ENCODE measurements around the gene HIF3A. TPM values are rescaled to one million over a fixed set of nuclear protein-coding genes. Genes with fewer than 3 reads are reported as not detected.
"Not testable (repeated sequence)": the region's sequence is repeated elsewhere in the genome, so short reads cannot be mapped to it uniquely, and the experiment has no call there.

The HIF3A gene
- total RNA-seq (2014; rRNA removed; shearing (Covaris generic)): under 0.01 TPM in 1 of 2 replicates, not detected in the other

- no peak for DNase-seq (ENCODE audit: low read depth)
Measured at GRCh38 chr19:46296722-46297461, at the start of gene HIF3A. Gene HIF3A, plus strand, starts transcription at chr19:46297042. Its CDS starts 35 bp downstream, at chr19:46297077.

- no peak for DNase-seq (ENCODE audit: low read depth)
Measured at GRCh38 chr19:46250076-46250735, 46.6 kb upstream of the HIF3A start.

- DNase-seq (ENCODE audit: low read depth): no peak
Measured at GRCh38 chr19:46251416-46251815, 45.4 kb upstream of the HIF3A start.

GRCh38 chr19:46254776-46255175, 42.1 kb upstream of the HIF3A start:
- peak; percentile 66 for DNase-seq (ENCODE audit: low read depth)

GRCh38 chr19:46256855-46257254, 40.0 kb upstream of the HIF3A start:
- no peak for DNase-seq (ENCODE audit: low read depth)

GRCh38 chr19:46261501-46261900, 35.3 kb upstream of the HIF3A start:
- not testable (repeated sequence) for DNase-seq (ENCODE audit: low read depth)

GRCh38 chr19:46262684-46263296, 34.1 kb upstream of the HIF3A start:
- peak; percentile 88 for DNase-seq (ENCODE audit: low read depth)

- DNase-seq (ENCODE audit: low read depth): not testable (repeated sequence)
Measured at GRCh38 chr19:46264801-46265200, 32.0 kb upstream of the HIF3A start.

GRCh38 chr19:46265217-46265828, 31.5 kb upstream of the HIF3A start:
- peak; percentile 78 for DNase-seq (ENCODE audit: low read depth)

GRCh38 chr19:46269101-46269500, 27.7 kb upstream of the HIF3A start:
- DNase-seq (ENCODE audit: low read depth): no peak

- no peak for DNase-seq (ENCODE audit: low read depth)
Measured at GRCh38 chr19:46270521-46271256, 26.2 kb upstream of the HIF3A start.

- peak; percentile 93 for DNase-seq (ENCODE audit: low read depth)
Measured at GRCh38 chr19:46271481-46272197, 25.2 kb upstream of the HIF3A start.

GRCh38 chr19:46273931-46274330, 22.9 kb upstream of the HIF3A start:
- not testable (repeated sequence) for DNase-seq (ENCODE audit: low read depth)

GRCh38 chr19:46279177-46279576, 17.7 kb upstream of the HIF3A start:
- no peak for DNase-seq (ENCODE audit: low read depth)

- DNase-seq (ENCODE audit: low read depth): no peak
Measured at GRCh38 chr19:46283771-46284170, 13.1 kb upstream of the HIF3A start.

GRCh38 chr19:46284635-46285034, 12.2 kb upstream of the HIF3A start:
- no peak for DNase-seq (ENCODE audit: low read depth)

- peak; percentile 38 for DNase-seq (ENCODE audit: low read depth)
Measured at GRCh38 chr19:46287585-46287984, 9.3 kb upstream of the HIF3A start.

- peak; percentile 96 for DNase-seq (ENCODE audit: low read depth)
Measured at GRCh38 chr19:46288896-46289588, 7.8 kb upstream of the HIF3A start.

- DNase-seq (ENCODE audit: low read depth): no peak
Measured at GRCh38 chr19:46289724-46290619, 6.9 kb upstream of the HIF3A start.
